SU-DHL-6 (cell line): Measurements from ENCODE around the gene CCSER2.

ENCODE experiments used
- EZH2phosphoT487 ChIP-seq: fragments of 200-600 bp; sonication (generic), shearing (Covaris generic); conservative IDR thresholded peaks from 2 replicates; pipeline ENCODE4 v1.6.1; 2018; ENCODE audit warnings: mild to moderate bottlenecking, antibody characterized with exemption, low read length, moderate library complexity, mixed read lengths
- TF ChIP-seq, protein P1 (sequence below): fragments of 200-600 bp; sonication (generic); IDR thresholded peaks from one replicate; pipeline ENCODE4 v1.5.1; 2017; ENCODE audit warnings: antibody characterized with exemption, mild to moderate bottlenecking, low read length, moderate library complexity; ENCODE audit not compliant: insufficient read depth, poor library complexity, severe bottlenecking

DNA sequence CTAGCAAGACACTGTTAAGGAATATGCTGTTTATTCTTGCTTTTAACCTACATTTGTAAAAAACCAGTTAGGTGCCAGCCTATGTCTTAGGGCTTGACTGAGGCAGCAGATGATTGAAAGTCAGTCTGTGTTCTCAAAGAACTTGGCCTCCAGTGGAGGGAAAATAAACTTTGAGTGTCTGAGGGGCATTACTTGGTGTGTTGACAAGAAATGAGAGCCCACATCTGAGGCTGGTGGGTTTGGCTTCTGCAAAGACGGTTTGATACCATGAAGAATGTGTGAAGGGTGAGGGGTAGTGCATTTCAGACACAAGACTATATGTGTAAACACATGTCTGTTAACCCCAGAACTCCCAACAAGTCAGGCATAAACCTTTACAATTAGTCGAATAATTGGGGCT lies 28.5 kb downstream of the CCSER2 start:
- TF ChIP-seq, protein P1, sequence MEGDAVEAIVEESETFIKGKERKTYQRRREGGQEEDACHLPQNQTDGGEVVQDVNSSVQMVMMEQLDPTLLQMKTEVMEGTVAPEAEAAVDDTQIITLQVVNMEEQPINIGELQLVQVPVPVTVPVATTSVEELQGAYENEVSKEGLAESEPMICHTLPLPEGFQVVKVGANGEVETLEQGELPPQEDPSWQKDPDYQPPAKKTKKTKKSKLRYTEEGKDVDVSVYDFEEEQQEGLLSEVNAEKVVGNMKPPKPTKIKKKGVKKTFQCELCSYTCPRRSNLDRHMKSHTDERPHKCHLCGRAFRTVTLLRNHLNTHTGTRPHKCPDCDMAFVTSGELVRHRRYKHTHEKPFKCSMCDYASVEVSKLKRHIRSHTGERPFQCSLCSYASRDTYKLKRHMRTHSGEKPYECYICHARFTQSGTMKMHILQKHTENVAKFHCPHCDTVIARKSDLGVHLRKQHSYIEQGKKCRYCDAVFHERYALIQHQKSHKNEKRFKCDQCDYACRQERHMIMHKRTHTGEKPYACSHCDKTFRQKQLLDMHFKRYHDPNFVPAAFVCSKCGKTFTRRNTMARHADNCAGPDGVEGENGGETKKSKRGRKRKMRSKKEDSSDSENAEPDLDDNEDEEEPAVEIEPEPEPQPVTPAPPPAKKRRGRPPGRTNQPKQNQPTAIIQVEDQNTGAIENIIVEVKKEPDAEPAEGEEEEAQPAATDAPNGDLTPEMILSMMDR, result no peak
- TF ChIP-seq EZH2phosphoT487, result no peak
